Vagina (tissue), 2 donors: ENCODE data around the gene UBE2Q1.

Source experiments
- POLR2A ChIP-seq, 2 donors: fragments of 450-650 bp; IDR thresholded peaks; one replicate each; pipeline ENCODE4 v1.6.1; 2017; ENCODE audit warnings: antibody characterized with exemption in 2 of 2, mild to moderate bottlenecking in 2 of 2, moderate library complexity in 2 of 2
- TF ChIP-seq, protein P1 (sequence below), 3 experiments: fragments of 450-650 bp in 2 of 3; fragments of 200-600 bp in 1 of 3; sonication (generic) in 1 of 3; IDR thresholded peaks; one replicate each; pipeline ENCODE4 v1.5.1; 2017 to 2019; ENCODE audit warnings: antibody characterized with exemption in 3 of 3, mild to moderate bottlenecking in 2 of 3, moderate library complexity in 2 of 3

DNA sequence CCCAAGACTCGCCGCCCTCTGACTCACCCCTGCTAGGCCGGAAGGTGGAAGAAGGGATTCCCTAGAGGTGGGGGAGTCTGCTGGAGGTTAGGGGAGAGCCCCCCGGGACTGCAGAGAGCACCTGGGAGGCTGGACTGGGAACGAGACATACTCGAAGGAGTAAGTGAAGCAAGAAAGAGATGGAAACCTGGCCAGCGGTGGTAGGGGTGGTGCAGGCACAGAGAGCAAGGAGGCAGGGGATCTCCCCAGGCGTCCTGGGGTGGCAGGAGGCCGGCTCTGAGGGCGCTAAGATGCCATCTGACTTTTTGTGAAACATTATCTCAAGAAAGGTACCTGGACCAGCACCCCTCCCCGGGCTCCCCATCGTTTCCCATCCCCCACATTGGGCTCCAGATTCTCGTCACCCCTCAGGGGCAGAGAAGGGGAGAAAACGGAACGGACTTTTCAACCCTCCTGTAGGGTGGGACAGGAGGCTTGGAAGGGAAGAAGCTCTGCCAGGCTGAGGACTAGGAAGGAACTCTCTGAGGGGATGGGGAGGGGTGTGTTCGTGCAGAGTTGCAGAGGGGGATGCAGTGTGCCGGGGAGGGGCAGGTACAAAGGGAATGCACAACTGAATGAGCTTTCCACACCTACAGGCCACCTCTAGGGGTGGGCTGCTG lies 9.8 kb upstream of the UBE2Q1 start:
- no peak for TF ChIP-seq POLR2A (IDR thresholded peaks at IDR 0.05)
- TF ChIP-seq, protein P1, sequence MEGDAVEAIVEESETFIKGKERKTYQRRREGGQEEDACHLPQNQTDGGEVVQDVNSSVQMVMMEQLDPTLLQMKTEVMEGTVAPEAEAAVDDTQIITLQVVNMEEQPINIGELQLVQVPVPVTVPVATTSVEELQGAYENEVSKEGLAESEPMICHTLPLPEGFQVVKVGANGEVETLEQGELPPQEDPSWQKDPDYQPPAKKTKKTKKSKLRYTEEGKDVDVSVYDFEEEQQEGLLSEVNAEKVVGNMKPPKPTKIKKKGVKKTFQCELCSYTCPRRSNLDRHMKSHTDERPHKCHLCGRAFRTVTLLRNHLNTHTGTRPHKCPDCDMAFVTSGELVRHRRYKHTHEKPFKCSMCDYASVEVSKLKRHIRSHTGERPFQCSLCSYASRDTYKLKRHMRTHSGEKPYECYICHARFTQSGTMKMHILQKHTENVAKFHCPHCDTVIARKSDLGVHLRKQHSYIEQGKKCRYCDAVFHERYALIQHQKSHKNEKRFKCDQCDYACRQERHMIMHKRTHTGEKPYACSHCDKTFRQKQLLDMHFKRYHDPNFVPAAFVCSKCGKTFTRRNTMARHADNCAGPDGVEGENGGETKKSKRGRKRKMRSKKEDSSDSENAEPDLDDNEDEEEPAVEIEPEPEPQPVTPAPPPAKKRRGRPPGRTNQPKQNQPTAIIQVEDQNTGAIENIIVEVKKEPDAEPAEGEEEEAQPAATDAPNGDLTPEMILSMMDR (IDR thresholded peaks at IDR 0.05), result no peak
